SU-DHL-6 (cell line): ENCODE measurements around the gene METTL6.

Source experiments
- H2AFZ ChIP-seq: fragments of 200-600 bp; sonication (generic); 2 replicates; pipeline ENCODE4 v1.6.1; 2014; ENCODE audit warnings: low read depth, mild to moderate bottlenecking, moderate library complexity, mixed read lengths, antibody characterized with exemption, low read length; ENCODE audit not compliant: severe bottlenecking
- H3F3A ChIP-seq: fragments of 200-600 bp; shearing (Covaris generic); 2 replicates; pipeline ENCODE4 v1.6.0; 2016; ENCODE audit warnings: antibody characterized with exemption, mild to moderate bottlenecking; ENCODE audit not compliant: insufficient read depth
- H3K27ac ChIP-seq: fragments of 200-600 bp; sonication (generic); 2 replicates; pipeline ENCODE4 v1.5.1; 2016; ENCODE audit warnings: low read depth, mild to moderate bottlenecking, low read length, moderate library complexity, mixed read lengths
- H3K27me3 ChIP-seq: fragments of 200-600 bp; sonication (generic), shearing (Covaris generic); 2 replicates; pipeline ENCODE4 v1.6.0; 2014; ENCODE audit warnings: mild to moderate bottlenecking, low read length
- H3K36me3 ChIP-seq: fragments of 200-600 bp; sonication (generic); 2 replicates; pipeline ENCODE4 v1.6.1; 2014; ENCODE audit warnings: mild to moderate bottlenecking, low read length, mixed read lengths
- H3K4me2 ChIP-seq: fragments of 300-600, 200-600 bp; shearing (Covaris generic), sonication (generic); 2 replicates; pipeline ENCODE4 v1.6.0; 2014; ENCODE audit warnings: low read length, low read depth, mild to moderate bottlenecking; ENCODE audit not compliant: poor library complexity, severe bottlenecking
- H3K4me3 ChIP-seq: fragments of 200-600 bp; sonication (generic); 2 replicates; pipeline ENCODE4 v1.5.1; 2014; ENCODE audit warnings: antibody characterized with exemption, low read length, mild to moderate bottlenecking, mixed read lengths; ENCODE audit not compliant: insufficient read depth, poor library complexity, severe bottlenecking
- H3K79me2 ChIP-seq: fragments of 200-600 bp; sonication (generic); 2 replicates; pipeline ENCODE4 v1.6.1; 2014; ENCODE audit warnings: mild to moderate bottlenecking, low read length, moderate library complexity; ENCODE audit not compliant: insufficient read depth
- H3K9ac ChIP-seq: fragments of 200-600 bp; sonication (generic); 2 replicates; pipeline ENCODE4 v1.7.0; 2014; ENCODE audit warnings: mild to moderate bottlenecking, low read length
- H3K9me2 ChIP-seq: fragments of 200-600 bp; sonication (generic); replicated peaks from 2 replicates; pipeline ENCODE4 v1.6.1; 2014; ENCODE audit warnings: low read length; ENCODE audit not compliant: insufficient read depth
- H3K9me3 ChIP-seq: fragments of 200-600 bp; sonication (generic); 2 replicates; pipeline ENCODE4 v1.6.1; 2014; ENCODE audit warnings: low read length, mixed read lengths; ENCODE audit not compliant: insufficient read depth
- H4K20me1 ChIP-seq: fragments of 200-600 bp; sonication (generic); 2 replicates; pipeline ENCODE4 v1.6.1; 2014; ENCODE audit warnings: low read depth, mild to moderate bottlenecking, antibody characterized with exemption, low read length, moderate library complexity, mixed read lengths
- EZH2phosphoT487 ChIP-seq: fragments of 200-600 bp; sonication (generic), shearing (Covaris generic); conservative IDR thresholded peaks from 2 replicates; pipeline ENCODE4 v1.6.1; 2018; ENCODE audit warnings: mild to moderate bottlenecking, antibody characterized with exemption, low read length, moderate library complexity, mixed read lengths
- TF ChIP-seq, protein P1 (sequence below): fragments of 200-600 bp; sonication (generic); IDR thresholded peaks from one replicate; pipeline ENCODE4 v1.5.1; 2017; ENCODE audit warnings: antibody characterized with exemption, mild to moderate bottlenecking, low read length, moderate library complexity; ENCODE audit not compliant: insufficient read depth, poor library complexity, severe bottlenecking

Gene METTL6

DNA sequence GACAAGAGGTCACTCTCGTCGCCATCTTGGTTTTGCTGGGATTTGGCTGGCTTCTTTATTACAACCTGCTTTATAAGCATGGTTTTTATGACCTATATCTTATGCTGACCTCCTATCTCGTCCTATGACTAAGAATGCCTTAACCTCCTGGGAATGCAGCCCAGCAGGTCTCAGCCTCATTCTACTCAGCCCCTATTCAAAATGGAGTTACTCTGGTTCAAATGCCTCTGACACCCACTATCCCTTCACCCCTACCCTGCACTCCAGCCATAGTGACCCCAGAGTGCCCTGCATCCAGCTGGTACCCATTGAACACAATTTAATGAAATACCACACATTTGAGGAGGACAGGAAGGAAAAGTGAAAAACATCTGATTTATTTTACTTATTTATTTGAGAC is 23.4 kb downstream of the METTL6 start:
- Histone ChIP-seq H3K79me2 (no peaks in the 10 kb centered on the region), H3K27ac (no peak overlapping the region), H3K36me3 (no peaks in the 10 kb centered on the region), H3K4me2 (no peak overlapping the region), H3F3A (no peaks in the 10 kb centered on the region), H2AFZ (no peak overlapping the region), H3K9me2 (no peaks in the 10 kb centered on the region), H4K20me1 (no peaks in the 10 kb centered on the region), H3K27me3 (no peaks in the 10 kb centered on the region), H3K4me3 (no peak overlapping the region), H3K9ac (no peak overlapping the region), H3K9me3 (no peaks in the 10 kb centered on the region)
- TF ChIP-seq, protein P1, sequence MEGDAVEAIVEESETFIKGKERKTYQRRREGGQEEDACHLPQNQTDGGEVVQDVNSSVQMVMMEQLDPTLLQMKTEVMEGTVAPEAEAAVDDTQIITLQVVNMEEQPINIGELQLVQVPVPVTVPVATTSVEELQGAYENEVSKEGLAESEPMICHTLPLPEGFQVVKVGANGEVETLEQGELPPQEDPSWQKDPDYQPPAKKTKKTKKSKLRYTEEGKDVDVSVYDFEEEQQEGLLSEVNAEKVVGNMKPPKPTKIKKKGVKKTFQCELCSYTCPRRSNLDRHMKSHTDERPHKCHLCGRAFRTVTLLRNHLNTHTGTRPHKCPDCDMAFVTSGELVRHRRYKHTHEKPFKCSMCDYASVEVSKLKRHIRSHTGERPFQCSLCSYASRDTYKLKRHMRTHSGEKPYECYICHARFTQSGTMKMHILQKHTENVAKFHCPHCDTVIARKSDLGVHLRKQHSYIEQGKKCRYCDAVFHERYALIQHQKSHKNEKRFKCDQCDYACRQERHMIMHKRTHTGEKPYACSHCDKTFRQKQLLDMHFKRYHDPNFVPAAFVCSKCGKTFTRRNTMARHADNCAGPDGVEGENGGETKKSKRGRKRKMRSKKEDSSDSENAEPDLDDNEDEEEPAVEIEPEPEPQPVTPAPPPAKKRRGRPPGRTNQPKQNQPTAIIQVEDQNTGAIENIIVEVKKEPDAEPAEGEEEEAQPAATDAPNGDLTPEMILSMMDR: no peak
- TF ChIP-seq EZH2phosphoT487: no peak

DNA sequence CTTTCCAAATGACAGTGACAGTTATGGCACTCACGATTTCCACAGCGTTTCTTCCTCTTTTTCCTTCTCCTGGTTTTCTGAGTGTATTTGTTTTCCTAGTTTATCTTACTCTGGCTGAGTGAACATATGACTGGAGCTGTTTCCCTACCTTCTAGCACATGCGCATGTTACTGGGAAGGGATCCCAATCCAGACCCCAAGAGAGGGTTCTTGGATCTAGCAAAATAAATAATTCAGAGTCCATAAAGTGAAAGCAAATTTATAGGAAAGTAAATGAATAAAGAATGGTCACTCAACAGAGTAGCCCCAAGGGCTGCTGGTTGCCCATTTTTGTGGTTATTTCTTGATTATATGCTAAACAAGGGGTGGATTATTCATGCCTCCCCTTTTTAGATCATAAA is 23.8 kb downstream of the METTL6 start:
- no peaks in the 10 kb centered on the region for H3K27me3 ChIP-seq
- no peaks in the 10 kb centered on the region for H3K79me2 ChIP-seq
- no peaks in the 10 kb centered on the region for H3K9me2 ChIP-seq
- H3F3A ChIP-seq: no peaks in the 10 kb centered on the region
- TF ChIP-seq EZH2phosphoT487: no peak
- TF ChIP-seq, protein P1: no peak
- no peaks in the 10 kb centered on the region for H3K9me3 ChIP-seq
- no peak overlapping the region for H3K4me3 ChIP-seq
- no peak overlapping the region for H3K4me2 ChIP-seq
- no peak overlapping the region for H3K9ac ChIP-seq
- no peaks in the 10 kb centered on the region for H4K20me1 ChIP-seq
- H3K27ac ChIP-seq: no peak overlapping the region
- no peaks in the 10 kb centered on the region for H3K36me3 ChIP-seq
- H2AFZ ChIP-seq: no peak overlapping the region

DNA sequence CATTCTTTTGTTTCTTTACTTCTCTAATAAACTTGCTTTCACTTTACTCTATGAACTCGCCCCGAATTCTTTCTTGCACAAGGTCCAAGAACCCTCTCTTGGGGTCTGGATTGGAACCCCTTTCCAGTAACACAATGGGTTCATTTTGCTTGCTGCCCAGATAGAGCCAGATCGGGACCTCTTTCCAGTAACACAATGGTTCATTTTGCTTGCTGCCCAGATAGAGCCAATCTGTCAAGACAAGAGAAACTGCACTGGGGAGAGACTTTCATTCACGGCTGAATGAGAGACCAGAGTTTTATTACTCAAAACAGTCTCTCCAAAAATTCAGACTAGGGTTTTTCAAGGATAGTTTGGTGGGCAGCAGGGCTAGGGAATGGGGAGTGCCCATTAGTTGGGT is 25.4 kb downstream of the METTL6 start:
- Histone ChIP-seq H3K9ac (no peak overlapping the region), H3K79me2 (no peaks in the 10 kb centered on the region), H3K9me3 (no peaks in the 10 kb centered on the region), H3K4me3 (no peak overlapping the region), H2AFZ (no peak overlapping the region), H3K4me2 (no peak overlapping the region), H4K20me1 (no peaks in the 10 kb centered on the region), H3K9me2 (no peaks in the 10 kb centered on the region), H3F3A (no peaks in the 10 kb centered on the region), H3K36me3 (no peaks in the 10 kb centered on the region), H3K27me3 (no peaks in the 10 kb centered on the region), H3K27ac (no peak overlapping the region)
- no peak for TF ChIP-seq EZH2phosphoT487
- TF ChIP-seq, protein P1: no peak

DNA sequence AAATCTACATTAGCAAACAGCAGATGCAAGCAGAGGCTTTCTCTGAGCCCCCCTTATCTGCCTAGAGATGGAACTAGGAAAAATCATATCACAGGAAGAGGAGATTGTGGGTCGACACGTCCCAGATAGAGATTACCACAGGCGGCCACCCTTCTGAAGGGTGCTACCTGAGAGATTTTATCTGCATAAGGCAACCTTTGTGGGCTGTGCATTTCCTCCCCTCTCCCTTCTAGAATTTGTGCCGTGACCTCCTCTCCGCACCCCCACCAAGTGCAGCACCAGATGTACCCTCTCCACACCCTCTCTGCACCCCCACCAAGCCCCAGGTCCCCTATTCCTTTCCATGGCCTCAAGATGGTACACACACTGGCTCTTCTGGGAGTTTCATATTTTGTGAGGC is 27.4 kb downstream of the METTL6 start:
- Histone ChIP-seq H3K9me3 (no peaks in the 10 kb centered on the region), H3K9ac (no peak overlapping the region), H3K79me2 (no peaks in the 10 kb centered on the region), H3K4me2 (no peak overlapping the region), H3F3A (no peaks in the 10 kb centered on the region), H3K27me3 (no peaks in the 10 kb centered on the region), H3K27ac (no peak overlapping the region), H4K20me1 (no peaks in the 10 kb centered on the region), H3K9me2 (no peaks in the 10 kb centered on the region), H3K4me3 (no peak overlapping the region), H2AFZ (no peak overlapping the region), H3K36me3 (no peaks in the 10 kb centered on the region)
- no peak for TF ChIP-seq EZH2phosphoT487
- TF ChIP-seq, protein P1: no peak
